Skeletal muscle tissue (tissue), 4 donors: ENCODE results near the gene TMTC1. TPM values are rescaled to one million over a fixed set of nuclear protein-coding genes. Genes with fewer than 3 reads are reported as not detected.

Experiments used
- H3K27ac ChIP-seq: one replicate; pipeline ENCODE4 v1.7.0; 2013; ENCODE audit warnings: mild to moderate bottlenecking, low read depth, low read length, inconsistent platforms
- H3K27me3 ChIP-seq, 3 donors: one replicate each; pipeline ENCODE4 v1.7.0; 2013; ENCODE audit warnings: low read length in 3 of 3; ENCODE audit not compliant: control insufficient read depth in 3 of 3, insufficient read depth in 3 of 3
- H3K36me3 ChIP-seq, 3 donors: one replicate each; pipeline ENCODE4 v1.7.0; 2013; ENCODE audit warnings: low read length in 3 of 3; ENCODE audit not compliant: control insufficient read depth in 3 of 3, insufficient read depth in 3 of 3
- H3K4me1 ChIP-seq, 3 donors: one replicate each; pipeline ENCODE4 v1.7.0; 2013; ENCODE audit warnings: low read length in 3 of 3, mild to moderate bottlenecking in 3 of 3; ENCODE audit not compliant: control insufficient read depth in 3 of 3, insufficient read depth in 3 of 3
- H3K4me3 ChIP-seq, 3 donors: one replicate each; pipeline ENCODE4 v1.7.0; 2013; ENCODE audit warnings: low read length in 3 of 3
- H3K9ac ChIP-seq, 3 donors: one replicate each; pipeline ENCODE4 v1.7.0; 2013; ENCODE audit warnings: low read length in 3 of 3, mild to moderate bottlenecking in 3 of 3, moderate library complexity in 2 of 3, low read depth in 1 of 3
- H3K9me3 ChIP-seq, 3 donors: one replicate each; pipeline ENCODE4 v1.7.0; 2013; ENCODE audit warnings: low read length in 3 of 3; ENCODE audit not compliant: control insufficient read depth in 3 of 3
- total RNA-seq: library from RNA; depleted of rRNA; stranded (reverse); fragments of >200 nt; gene quantifications from one replicate; pipeline ENCODE4 v1.2.3, GENCODE V29; 2014
- donor health status: Osteomylitis.

Gene TMTC1
- total RNA-seq, 1 donor from 2014 or later: 37.6 TPM

DNA sequence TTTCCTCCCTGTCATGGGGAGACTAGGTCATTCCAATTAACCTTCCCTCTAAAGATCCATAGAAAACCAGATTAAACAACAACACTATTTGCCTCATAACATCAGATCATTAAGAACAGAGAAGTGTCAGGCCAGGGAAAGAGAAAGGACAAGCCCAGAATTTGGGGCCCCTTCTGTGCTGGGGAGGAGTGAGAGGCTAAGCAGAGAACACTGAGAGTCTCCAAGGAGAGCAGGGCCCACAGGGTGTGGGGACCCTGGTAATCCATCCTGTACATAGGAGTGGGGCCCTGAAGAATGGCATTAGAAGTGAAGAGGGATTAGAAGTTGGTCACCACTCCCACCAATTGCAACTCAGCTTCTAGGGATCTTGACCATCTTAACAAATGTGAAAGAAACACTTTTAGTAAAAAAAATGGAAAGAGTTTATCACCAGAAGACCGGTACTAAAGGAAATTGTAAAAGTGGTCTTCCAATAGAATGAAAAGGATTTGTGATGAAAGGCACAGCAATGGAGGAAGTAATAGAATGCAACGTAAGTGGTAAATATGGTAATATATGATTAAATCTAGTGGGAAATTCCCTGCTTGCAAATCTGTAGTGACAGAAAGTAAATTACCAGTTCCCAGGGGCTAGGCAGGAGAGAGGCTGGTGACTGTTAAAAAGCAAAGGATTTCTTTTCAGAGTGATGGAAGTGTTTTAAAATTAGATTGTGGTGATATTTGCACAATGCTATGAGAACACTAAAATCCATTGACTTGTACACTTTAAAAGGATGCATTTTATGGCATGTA lies 14.0 kb upstream of the TMTC1 start:
- Histone ChIP-seq H3K9me3 (no peaks in the 10 kb centered on the region), H3K36me3 (no peaks in the 10 kb centered on the region), H3K4me1 (peaks cover 5 to 13% (median 9%) of the 10 kb centered on the region in 3 donors), H3K4me3 (no peak overlapping the region), H3K9ac (no peak overlapping the region), H3K27me3 (no peaks in the 10 kb centered on the region), H3K27ac (peak overlapping the region; percentile 37)

DNA sequence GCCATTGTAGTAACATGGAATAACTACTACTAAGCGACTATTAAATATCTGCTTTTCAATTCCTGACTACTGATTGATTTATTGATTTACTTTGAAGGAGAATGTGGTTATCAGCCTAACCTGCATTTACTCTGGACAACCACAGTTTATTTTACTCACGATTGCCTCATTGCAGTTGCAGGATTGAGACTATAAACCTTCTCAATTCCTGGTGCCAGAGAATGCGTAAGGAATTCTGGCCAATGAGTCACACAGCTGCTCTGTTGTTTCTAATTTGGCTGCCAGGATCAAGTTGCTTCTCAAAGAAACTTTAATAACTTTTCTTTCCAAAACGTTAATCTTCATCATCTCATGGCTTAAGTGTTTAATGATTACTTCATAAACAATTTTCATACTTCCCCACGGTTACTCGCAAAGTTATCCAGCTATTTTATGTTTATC lies 13.1 kb upstream of the TMTC1 start:
- H3K4me1 ChIP-seq: peaks cover 5 to 13% (median 9%) of the 10 kb centered on the region in 3 donors
- peak overlapping the region; percentile 37 for H3K27ac ChIP-seq

DNA sequence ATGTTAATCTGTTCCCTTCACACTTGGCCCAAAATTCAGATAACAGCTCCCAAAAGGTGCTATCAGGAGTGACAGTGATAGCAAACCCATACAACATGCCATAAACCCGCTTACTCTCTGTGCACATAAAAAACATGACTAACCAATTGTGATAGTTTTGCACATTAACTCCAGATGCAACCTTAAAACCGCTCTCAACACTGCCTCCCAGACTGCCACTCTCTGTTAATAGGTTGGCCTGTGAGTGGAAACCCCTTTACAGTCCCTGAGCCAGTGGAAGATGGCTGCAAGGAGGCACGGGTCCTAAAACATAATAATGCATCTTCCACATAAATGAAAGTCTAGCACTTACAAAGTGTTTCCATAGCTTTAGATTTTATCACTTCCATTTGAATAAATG lies 12.0 kb upstream of the TMTC1 start:
- peaks cover 5 to 13% (median 9%) of the 10 kb centered on the region in 3 donors for H3K4me1 ChIP-seq
- no peaks in the 10 kb centered on the region for H3K36me3 ChIP-seq
- H3K27ac ChIP-seq: no peak overlapping the region
- H3K9ac ChIP-seq: no peak overlapping the region
- no peaks in the 10 kb centered on the region for H3K27me3 ChIP-seq
- no peak overlapping the region for H3K4me3 ChIP-seq
- H3K9me3 ChIP-seq: no peaks in the 10 kb centered on the region

More for the DNA sequence above, 13.1 kb upstream of the TMTC1 start:
- peak overlapping the region in 1 of 3 donors; percentile 33 for H3K9ac ChIP-seq
- H3K36me3 ChIP-seq: no peaks in the 10 kb centered on the region
- no peaks in the 10 kb centered on the region for H3K27me3 ChIP-seq
- H3K4me3 ChIP-seq: peak overlapping the region in 1 of 3 donors; percentile 1
- H3K9me3 ChIP-seq: no peaks in the 10 kb centered on the region

GRCh38 chr12:29794862-29795261 lies 11.1 kb upstream of the TMTC1 start:
- Histone ChIP-seq H3K27ac (no peak overlapping the region), H3K27me3 (no peaks in the 10 kb centered on the region), H3K9me3 (no peaks in the 10 kb centered on the region), H3K4me1 (peaks cover 5 to 13% (median 9%) of the 10 kb centered on the region in 3 donors), H3K4me3 (no peak overlapping the region), H3K9ac (no peak overlapping the region), H3K36me3 (no peaks in the 10 kb centered on the region)

DNA sequence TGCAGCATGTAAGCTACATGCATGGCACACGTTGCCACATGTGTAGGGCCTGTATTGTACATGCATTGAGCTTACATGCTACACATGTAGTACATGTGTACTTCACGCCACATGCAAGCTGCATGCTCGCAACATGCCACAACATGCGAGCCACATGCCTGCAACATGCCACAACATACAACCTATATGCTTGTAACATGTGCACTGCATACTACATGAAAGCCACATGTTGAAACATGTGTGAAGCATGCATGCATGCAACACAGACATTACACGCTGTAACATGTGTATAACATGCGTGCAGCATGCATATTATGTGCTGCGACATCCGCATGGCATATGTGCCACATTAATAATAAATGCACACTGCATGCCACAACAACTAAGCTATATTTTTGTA lies 9.1 kb upstream of the TMTC1 start:
- H3K9me3 ChIP-seq: no peaks in the 10 kb centered on the region
- no peaks in the 10 kb centered on the region for H3K27me3 ChIP-seq
- no peak overlapping the region for H3K4me3 ChIP-seq
- no peak overlapping the region for H3K27ac ChIP-seq
- H3K4me1 ChIP-seq: peaks cover 5 to 13% (median 9%) of the 10 kb centered on the region in 3 donors
- no peak overlapping the region for H3K9ac ChIP-seq
- H3K36me3 ChIP-seq: no peaks in the 10 kb centered on the region

DNA sequence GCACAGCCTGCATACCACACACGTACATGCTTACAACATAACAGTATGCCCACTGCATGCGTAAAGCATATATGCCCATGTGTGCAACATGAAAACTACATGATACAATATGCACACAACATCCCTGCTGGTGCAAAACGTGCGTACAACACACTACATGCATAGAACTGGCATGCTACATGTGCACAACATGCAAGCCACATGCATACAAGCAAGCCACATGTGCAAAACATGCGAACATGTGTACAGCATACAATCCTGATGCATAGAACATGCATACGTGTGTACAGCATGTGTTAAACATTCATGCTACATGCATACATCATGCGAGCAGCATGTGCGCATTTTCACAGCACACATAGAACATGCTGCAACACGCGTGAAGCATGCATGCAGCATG lies 8.4 kb upstream of the TMTC1 start:
- Histone ChIP-seq H3K4me1 (peaks cover 0 to 8% (median 4%) of the 10 kb centered on the region in 3 donors), H3K27me3 (no peaks in the 10 kb centered on the region), H3K27ac (no peak overlapping the region), H3K9ac (no peak overlapping the region), H3K4me3 (no peak overlapping the region), H3K36me3 (no peaks in the 10 kb centered on the region), H3K9me3 (no peaks in the 10 kb centered on the region)

DNA sequence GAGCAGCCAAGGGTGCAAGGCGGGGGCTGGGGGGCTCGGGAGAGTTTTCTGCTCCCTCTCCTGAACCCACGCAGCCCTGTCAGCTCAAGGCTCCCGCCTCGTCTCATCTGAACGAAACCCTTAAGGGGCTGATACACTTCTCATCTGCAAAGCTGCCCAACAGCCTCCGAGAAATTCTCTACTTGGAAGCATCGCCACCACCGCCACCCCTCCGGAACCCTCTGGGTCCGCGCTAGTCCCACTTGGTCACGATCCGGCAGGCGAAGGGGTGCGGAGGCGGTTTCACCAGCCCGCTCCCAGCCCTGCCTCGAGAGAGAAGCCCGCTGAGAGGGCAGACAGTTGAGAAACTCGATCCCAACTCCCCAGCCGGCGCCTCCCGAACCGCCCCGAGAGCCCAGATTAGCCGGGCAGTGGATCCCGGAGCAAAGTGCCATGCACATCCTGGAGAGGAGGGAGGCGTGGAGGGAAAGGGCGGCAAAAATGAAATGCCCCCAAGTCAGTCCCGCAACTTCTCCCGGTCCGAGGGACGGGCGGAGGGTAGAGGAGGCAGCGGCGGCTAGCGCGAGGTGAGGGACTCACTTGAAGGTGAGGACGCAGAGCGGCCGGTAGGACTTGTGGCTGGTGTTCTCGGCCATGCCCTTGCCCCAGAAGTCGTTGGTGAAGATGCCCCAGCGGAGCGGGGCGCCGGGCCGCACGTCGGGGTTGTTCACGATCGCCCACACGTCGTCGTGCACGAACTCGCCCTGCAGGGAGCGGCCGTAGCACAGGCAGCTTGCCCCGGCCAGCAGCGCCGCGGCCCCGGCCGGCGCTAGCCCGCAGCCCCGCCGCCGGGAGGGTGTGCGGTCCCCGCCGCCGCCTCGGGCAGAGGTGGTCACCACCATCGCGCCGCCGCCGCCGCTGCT lies 620 bp downstream of the TMTC1 start:
- peak overlapping the region; percentile 84 to 87 (median 85) for H3K9ac ChIP-seq
- no peaks in the 10 kb centered on the region for H3K27me3 ChIP-seq
- no peaks in the 10 kb centered on the region for H3K9me3 ChIP-seq
- peaks cover 15 to 20% (median 20%) of the 10 kb centered on the region in 3 donors for H3K4me1 ChIP-seq
- H3K4me3 ChIP-seq: peak overlapping the region; percentile 86 to 92 (median 88)
- peak overlapping the region; percentile 96 for H3K27ac ChIP-seq
- H3K36me3 ChIP-seq: no peaks in the 10 kb centered on the region

DNA sequence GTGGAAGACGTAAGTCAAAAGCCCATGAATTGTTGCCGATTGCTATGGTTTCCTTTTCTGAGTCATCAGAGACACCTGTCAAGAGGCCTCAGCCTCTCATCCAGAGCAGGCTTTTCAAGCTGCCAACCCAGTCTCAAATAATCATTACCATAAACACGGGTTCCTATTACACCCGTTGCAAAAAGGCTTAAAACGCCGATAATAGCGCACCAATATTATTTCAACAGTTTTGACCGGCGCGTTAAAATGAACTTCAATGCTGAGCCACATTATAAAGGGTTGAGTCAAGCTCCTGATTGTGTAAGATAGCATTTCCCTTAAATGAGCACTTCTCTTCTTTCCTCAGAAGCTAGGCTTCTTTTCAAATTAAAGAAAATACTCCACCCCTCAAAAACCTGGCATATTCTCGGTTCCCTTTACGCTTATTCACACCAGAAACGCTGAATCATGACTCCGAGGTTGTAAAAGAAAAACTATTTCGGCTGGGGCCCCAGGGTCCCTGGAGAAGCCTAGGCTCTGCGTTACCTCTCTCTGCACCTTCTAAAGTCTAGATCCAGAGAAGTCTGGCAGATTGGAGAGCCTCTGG lies 1.4 kb downstream of the TMTC1 start:
- H3K4me3 ChIP-seq: peak overlapping the region; percentile 86 to 92 (median 88)
- peak overlapping the region; percentile 96 for H3K27ac ChIP-seq
- H3K36me3 ChIP-seq: no peaks in the 10 kb centered on the region
- H3K9ac ChIP-seq: peak overlapping the region; percentile 84 to 87 (median 85)
- peaks cover 15 to 20% (median 20%) of the 10 kb centered on the region in 3 donors for H3K4me1 ChIP-seq
- no peaks in the 10 kb centered on the region for H3K9me3 ChIP-seq
- no peaks in the 10 kb centered on the region for H3K27me3 ChIP-seq

DNA sequence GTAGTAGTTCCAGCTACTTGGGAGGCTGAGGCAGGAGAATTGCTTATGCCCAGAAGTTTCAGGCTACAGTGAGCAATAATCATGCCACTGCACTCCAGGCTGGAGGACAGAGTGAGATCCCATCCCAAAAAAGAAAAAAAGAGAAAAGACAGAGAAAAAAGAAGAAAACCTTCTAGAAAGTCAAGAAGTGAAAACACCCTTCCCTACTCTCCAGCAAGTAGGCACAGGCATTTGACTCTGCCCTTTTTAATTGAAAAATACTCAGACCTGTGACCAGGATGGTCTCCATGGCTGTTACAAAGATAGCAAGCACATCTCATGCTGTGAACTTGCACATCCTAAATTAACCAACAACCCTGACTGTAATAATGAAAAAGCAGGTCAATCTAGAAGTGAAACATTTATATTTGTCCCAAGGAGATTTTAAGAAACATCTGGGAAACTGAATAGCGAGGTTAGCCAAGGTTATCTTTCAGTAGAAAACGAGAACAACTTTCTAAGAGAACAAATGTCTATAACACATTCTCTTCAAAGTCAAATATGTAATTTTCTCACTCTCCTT lies 2.0 kb downstream of the TMTC1 start:
- peak overlapping the region; percentile 86 to 92 (median 88) for H3K4me3 ChIP-seq
- H3K4me1 ChIP-seq: peaks cover 15 to 20% (median 20%) of the 10 kb centered on the region in 3 donors
- H3K9ac ChIP-seq: peak overlapping the region; percentile 84 to 87 (median 85)
- no peaks in the 10 kb centered on the region for H3K36me3 ChIP-seq
- H3K27me3 ChIP-seq: no peaks in the 10 kb centered on the region
- peak overlapping the region; percentile 96 for H3K27ac ChIP-seq
- no peaks in the 10 kb centered on the region for H3K9me3 ChIP-seq
